Measurements from ENCODE around the gene KSR2.

KSR2 gene

DNA sequence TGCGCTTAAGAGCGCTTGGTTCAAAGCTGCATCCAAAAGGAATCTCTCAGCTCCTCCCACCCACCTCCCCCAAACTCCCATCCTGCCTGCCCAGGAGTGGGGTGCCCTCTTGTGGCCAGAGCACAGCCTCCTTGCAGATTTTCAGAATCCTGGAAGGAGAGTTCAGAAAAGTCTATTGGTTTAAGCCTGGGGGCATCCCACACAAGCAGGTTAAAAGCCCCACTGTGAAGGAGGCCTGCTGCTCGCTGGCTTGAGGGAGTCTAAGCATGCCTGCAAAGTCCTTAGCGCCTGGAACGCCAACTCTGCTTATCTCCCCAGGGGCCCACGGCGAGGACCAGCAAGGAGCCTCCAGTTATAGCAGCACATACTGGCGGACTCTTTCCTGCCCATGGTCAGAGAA is 297.1 kb downstream of the KSR2 start:
- TF ChIP-seq ZBTB6 (tag by site-specific recombination; IDR thresholded peaks at IDR 0.05) (no peak), ZNF184 (tag by site-specific recombination; IDR thresholded peaks at IDR 0.05) (no peak), ZNF16 (tag by site-specific recombination; IDR thresholded peaks at IDR 0.05; ENCODE audit: low read depth) (no peak), ZNF596 (tag by site-specific recombination; IDR thresholded peaks at IDR 0.05) (no peak), ZNF654 (tag by site-specific recombination; IDR thresholded peaks at IDR 0.05; ENCODE audit: low read depth) (peak; percentile 51), ZEB2 (tag by site-specific recombination; IDR thresholded peaks at IDR 0.05) (no peak), WT1 (tag by site-specific recombination; IDR thresholded peaks at IDR 0.05) (no peak), ZBTB11 (tag by site-specific recombination; conservative IDR thresholded peaks at IDR 0.05; ENCODE audit: low read depth) (no peak), GLIS1 (tag by site-specific recombination; IDR thresholded peaks at IDR 0.05) (peak; percentile 49), EGR2 (tag by site-specific recombination; IDR thresholded peaks at IDR 0.05; ENCODE audit: low read depth) (peak; percentile 46), TRIM28 (IDR thresholded peaks at IDR 0.05; ENCODE audit: borderline replicate concordance, low read length) (peak; percentile 70), AEBP2 (tag by site-specific recombination; IDR thresholded peaks at IDR 0.05; ENCODE audit: borderline replicate concordance) (no peak), ZNF510 (tag by site-specific recombination; IDR thresholded peaks at IDR 0.05; ENCODE audit: insufficient replicate concordance) (no peak), ZNF223 (tag by site-specific recombination; IDR thresholded peaks at IDR 0.05) (no peak), ZFHX2 (tag by site-specific recombination; conservative IDR thresholded peaks at IDR 0.05) (peak; percentile 29; the same call in 1 of the 2 replicates), PRDM1 (tag by site-specific recombination; IDR thresholded peaks at IDR 0.05) (no peak), ZNF623 (tag by site-specific recombination; IDR thresholded peaks at IDR 0.05) (no peak), ZNF341 (tag by site-specific recombination; IDR thresholded peaks at IDR 0.05; ENCODE audit: low read depth) (no peak), ZBTB17 (tag by site-specific recombination; IDR thresholded peaks at IDR 0.05) (peak; percentile 59), ZNF416 (tag by site-specific recombination; IDR thresholded peaks at IDR 0.05) (no peak), ZNF660 (tag by site-specific recombination; IDR thresholded peaks at IDR 0.05) (no peak), ZIC2 (tag by site-specific recombination; IDR thresholded peaks at IDR 0.05) (peak; percentile 96)
- TF ChIP-seq, protein P1, sequence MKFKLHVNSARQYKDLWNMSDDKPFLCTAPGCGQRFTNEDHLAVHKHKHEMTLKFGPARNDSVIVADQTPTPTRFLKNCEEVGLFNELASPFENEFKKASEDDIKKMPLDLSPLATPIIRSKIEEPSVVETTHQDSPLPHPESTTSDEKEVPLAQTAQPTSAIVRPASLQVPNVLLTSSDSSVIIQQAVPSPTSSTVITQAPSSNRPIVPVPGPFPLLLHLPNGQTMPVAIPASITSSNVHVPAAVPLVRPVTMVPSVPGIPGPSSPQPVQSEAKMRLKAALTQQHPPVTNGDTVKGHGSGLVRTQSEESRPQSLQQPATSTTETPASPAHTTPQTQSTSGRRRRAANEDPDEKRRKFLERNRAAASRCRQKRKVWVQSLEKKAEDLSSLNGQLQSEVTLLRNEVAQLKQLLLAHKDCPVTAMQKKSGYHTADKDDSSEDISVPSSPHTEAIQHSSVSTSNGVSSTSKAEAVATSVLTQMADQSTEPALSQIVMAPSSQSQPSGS (tag by site-specific recombination; IDR thresholded peaks at IDR 0.05; ENCODE audit: low read depth) = no peak
- TF ChIP-seq, protein P2, sequence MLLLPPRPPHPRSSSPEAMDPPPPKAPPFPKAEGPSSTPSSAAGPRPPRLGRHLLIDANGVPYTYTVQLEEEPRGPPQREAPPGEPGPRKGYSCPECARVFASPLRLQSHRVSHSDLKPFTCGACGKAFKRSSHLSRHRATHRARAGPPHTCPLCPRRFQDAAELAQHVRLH (tag by site-specific recombination; IDR thresholded peaks at IDR 0.05) = no peak
- peaks cover 2% of the 10 kb centered on the region; the same call in 1 of the 2 replicates for H3K4me1 ChIP-seq (ENCODE audit: control insufficient read depth, insufficient read depth, low read length)

More for the DNA sequence above, 297.1 kb downstream of the KSR2 start:
- H3K36me3 ChIP-seq (ENCODE audit: control insufficient read depth in 2 of 2, insufficient read depth in 1 of 2, low read length in 2 of 2) = no peaks in the 10 kb centered on the region
- no peaks in the 10 kb centered on the region for H3K9me3 ChIP-seq (ENCODE audit: control insufficient read depth, insufficient read depth, low read depth, low read length)
- H3K4me3 ChIP-seq (ENCODE audit: low read depth, low read length) = no peak overlapping the region
- H3K27ac ChIP-seq (ENCODE audit: extremely low read depth, low read depth, low read length) = no peak overlapping the region
- CTCF ChIA-PET = interaction anchor here (0.8 to 2.3 kb wide), 5 partner anchors 9 to 304 kb away, joined by 3 to 16 read pairs (median 3); no protein-coding TSS in a partner anchor
- POLR2A ChIA-PET = interaction anchor here (1.0 kb wide), 1 partner anchor 14 kb away, joined by 3 read pairs; no protein-coding TSS in a partner anchor

All from HEK293 (cell line).